HG03108 (cell line): Measurements from ENCODE around the gene C8G.

Source experiments
- ATAC-seq: cut with Tn5 transposase; IDR thresholded peaks from one replicate; pipeline ENCODE4 v1.9.1; 2021; ENCODE audit warnings: moderate library complexity; ENCODE audit not compliant: unreplicated experiment

Gene C8G

DNA sequence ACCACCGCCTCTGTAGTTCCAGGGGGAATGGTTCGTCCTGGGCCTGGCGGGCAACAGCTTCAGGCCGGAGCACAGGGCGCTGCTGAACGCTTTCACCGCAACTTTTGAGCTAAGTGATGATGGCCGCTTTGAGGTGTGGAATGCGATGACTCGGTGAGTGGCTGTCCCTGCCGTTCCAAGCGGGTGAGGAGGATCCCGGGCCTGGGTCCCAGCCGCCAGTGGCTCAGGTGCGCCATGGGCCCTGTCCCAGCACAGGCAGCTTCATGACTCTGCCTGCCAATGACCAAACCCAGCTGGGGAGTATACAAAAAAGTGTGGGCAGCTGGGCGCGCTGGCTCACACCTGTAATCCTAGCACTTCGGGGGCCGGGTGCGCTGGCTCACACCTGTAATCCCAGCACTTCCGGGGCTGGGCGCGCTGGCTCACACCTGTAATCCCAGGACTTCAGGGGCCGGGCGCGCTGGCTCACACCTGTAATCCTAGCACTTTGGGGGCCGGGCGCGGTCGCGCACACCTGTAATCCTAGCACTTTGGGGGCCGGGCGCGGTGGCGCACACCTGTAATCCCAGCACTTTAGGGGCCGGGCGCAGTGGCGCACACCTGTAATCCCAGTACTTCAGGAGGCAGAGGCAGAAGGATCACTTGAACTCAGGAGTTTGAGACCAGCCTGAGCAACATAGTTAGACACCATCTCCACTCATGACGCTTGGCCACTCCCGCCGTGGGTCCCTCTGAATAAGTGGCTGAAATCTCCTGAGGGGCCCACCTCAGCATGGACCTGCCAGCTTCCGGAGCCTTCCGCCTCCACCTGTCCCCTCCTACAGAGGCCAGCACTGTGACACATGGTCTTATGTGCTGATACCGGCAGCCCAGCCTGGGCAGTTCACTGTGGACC lies 8.1 kb downstream of the C8G start:
- no peak for ATAC-seq

DNA sequence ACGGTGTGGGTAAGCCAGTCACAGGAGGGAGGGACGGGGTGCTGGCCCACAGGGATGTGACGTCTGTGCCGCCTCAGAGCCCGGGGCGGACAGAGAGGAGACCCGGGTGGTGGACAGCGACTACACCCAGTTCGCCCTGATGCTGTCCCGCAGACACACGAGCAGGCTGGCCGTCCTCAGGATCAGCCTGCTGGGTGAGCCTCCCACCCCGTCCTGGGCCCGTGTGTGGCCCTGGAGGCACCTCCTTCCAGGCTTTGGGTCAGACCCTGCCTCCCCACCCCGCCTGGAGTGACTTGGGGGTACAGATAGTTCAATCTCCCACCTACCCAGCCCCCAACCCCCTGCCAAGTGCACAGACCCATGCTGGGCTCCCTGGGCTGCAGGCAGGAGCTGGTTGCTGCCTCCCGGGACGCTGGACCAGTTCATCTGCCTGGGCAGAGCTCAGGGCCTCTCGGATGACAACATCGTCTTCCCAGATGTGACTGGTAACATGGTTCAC lies 8.8 kb downstream of the C8G start:
- no peak for ATAC-seq

DNA sequence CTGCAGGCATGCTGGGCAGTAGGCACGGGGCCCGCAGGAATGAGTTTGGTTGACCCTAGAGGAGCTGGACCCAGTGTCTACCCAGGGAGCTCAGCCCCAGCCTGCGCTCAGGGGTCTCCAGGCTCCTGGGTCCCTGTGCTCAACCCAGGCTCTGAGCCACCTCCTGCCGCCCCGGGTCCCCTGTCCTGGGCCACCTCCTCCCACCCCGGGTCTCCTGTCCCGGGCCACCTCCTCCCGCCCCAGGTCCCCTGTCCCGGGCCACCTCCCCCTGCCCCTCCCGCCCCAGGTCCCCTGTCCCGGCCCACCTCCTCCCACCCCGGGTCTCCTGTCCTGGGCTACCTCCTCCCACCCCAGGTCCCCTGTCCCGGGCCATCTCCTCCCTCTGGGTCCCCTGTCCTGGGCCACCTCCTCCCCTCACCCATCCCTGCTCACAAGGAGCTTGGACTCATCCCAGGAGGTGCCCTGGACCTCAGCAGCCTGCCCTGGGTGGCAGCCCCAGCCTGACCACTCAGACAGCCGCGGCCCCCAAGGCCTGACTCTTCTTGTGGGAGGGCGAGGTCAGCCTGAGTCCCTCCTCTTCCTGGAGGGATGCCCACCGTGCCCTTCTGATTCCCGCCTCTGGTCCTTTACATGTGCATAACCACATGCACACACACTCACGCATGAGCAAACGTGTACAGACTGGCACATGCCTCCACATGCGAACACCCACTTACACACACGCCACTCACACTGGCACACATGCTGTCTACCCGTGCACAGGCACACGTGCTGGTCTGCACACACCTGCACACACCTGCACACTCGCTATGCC lies 9.4 kb downstream of the C8G start:
- ATAC-seq: no peak

DNA sequence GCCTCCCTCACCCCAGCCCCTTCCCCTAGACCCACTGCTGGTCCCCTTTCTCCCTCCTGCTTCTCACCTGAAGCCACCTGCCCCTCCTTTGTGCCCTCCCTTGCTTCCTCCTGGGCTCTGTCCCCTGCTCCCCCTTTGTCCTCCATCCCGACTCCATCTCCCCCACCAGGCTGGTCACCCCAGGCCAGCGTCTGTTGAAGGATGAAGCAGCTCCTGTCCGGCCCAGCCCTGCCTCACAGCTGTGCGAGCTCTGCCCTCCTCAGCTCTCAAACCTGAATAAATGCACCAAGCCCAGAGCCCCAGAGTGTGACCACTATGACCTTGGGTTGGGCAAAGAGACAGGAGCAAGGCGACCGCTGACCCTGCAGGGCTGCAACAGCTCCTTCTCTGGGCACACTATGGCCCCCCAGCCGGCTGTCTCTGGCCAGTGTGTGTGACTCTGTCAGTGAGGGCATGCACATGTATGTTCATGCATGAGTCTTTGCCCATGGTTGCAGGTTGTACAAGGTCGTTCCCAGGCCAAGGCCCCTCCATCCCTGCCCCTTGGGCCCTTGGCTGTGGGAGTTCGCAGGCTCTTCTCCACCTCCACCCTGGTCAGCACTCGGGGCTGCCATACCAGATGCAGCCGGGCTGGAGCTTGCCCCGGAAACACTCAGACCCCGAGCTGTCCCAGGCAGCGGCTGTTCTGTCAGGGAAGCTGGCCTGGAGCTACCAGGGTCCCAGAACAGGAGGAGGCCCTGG lies 10.3 kb downstream of the C8G start:
- no peak for ATAC-seq

DNA sequence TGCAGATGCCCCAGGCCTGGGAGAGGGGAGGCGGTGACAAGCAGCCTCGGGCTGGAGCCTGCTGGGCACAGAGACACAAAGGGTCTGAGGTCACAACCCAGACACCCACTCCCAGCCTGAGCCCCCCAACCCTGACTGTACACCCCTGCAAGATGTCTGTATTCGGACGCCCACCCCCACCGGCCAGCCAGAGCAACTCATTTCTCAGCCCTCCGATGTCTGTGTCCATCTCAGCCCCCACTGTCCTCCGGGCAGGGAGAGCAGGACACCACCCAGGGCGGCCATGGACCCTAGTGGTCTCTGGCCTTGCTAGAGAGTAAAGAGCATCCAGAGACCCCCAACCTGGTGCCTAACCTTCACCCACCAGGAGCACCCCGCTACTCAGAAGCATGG lies 10.9 kb downstream of the C8G start:
- no peak for ATAC-seq

DNA sequence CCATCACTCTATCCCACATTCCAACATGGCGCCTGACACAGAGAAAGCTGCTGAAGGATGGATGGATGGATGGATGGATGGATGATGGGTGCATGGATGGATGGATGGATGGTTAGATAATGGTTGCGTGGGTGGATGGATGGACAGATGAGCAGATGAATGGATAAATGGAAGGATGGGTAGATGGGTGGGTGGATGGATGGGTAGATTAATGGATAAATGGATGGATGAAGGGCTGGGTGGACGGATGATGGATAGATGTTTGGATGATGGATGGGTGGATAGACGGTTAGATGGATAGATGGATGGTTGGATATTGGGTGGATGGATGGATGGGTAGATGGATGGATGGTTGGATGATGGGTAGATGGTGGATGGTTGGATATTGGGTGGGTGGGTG lies 11.6 kb downstream of the C8G start:
- no peak for ATAC-seq

DNA sequence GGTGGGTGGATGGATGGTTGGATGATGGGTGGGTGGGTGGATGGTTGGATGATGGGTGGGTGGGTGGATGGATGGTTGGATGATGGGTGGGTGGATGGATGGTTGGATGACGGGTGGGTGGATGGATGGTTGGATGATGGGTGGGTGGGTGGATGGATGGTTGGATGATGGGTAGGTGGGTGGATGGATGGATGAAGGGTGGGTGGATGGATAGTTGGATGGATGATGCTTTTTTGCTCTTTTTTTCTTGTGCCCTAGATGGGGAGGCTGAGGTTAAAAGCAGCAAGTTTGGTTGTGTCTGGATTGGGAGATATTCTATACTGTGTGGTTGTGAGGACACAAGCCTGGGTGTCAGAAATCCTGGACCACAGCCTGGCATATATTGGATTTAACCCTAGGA lies 12.4 kb downstream of the C8G start:
- no peak for ATAC-seq

DNA sequence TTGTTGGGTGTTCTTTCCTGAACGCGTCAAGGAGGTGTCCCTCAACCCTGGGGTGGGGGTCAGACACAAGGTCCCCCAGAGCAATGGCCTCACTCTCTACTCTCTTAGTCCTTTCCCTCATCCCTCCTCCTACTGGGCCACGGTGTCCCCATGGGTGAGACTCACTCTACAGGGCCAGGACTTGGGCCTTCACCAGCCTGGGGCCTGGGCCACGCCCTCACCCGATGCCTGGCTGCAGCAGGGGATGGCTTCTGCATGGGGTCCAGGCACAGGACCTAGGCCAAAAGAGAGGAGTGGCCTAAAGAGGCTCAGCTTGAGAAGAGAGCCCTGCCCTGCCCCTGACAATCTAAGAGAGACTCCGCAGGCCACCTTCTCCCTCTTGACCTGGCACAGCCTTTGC lies 12.9 kb downstream of the C8G start:
- no peak for ATAC-seq

DNA sequence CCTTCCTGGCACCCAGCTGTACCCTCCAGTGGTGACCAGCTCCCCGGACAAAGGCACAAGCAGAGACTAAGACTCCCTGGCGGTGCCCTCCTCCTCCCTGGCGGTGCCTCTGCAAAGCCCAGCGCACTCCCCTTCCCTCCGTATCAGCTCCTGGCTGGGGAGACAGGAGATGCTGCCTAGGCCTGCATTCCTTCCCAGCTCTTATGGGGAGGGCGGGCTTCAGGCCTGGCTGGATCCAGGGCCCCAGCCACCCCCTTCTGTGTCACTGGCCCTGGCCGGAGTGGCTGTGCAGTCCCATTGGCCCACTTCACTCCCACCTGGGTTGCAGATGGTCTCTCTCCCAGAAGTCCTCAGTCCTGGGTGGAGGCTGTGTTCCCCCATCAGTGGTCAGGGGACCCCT lies 13.4 kb downstream of the C8G start:
- no peak for ATAC-seq

DNA sequence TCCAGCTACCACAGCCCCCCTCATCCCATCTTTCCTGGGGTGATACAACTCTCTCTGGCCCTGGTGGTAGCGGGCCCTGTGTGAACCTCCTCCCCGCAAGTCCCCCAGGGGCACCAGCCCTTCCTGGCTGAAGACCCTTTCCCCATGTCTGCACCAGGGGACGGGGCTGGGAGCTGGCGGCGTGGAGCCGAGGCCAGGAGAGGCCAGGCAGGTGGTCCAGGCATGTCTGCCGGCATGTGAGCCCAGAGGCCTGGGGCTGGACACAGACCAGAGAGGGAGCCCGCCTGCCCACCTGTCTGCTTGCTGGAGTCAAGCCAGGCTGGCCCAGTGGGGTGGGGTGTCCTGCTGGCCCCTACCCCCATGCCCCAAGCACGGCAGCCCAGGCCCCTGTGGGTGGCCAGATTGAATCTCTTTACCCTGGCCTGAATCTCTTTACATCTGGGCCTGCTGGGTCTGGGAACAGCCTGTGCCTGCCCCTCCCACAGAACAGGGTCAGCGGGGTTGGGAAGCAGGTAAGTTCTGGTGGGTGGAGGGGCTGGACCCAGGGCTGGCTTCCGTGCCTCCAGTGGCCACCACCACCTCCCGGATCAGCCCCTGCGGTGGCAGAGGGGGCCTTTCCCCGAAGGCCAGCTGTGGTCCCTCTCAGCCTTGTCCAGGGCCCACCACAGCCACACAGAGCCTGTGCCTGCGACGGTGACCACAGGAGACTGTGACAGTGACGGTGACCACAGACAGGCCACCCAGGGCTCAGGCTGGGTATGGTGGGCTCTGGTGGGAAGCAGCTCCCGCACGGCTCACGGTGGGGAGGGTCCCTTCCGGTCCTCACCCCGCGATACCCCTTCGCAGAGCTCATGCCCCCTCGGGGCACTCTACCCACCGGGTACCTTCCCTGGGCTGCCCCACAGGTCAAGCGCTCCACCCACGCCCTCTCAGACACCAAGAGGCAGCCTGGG lies 14.1 kb downstream of the C8G start:
- ATAC-seq: no peak

DNA sequence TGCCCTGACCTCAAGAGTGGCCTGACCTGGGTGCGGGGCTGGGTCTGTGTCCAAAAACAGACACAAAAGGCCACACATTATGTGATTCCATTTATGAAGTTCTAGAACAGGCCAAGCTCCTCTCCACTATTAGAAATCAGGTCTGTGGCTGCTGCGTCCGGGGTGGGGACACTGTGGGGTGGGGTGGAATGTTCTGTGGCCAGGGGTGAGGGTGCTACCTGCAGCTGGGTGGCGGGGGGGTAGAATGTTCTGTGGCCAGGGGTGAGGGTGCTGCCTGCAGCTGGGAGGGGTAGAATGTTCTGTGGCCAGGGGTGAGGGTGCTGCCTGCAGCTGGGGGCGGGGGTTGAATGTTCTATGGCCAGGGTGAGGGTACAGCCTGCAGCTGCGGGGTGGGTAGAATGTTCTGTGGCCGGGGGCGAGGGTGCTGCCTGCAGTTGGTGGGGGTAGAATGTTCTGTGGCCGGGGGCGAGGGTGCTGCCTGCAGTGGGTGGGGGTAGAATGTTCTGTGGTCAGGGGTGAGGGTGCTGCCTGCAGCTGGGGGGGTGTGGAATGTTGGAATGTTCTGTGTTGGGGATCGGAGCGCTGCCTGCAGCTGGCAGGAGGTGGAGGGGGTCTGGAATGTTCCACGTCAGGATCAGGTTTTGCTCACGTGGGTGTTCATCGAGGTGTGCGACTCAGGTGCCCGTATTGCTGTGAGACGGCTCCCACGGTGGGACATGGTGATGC lies 15.3 kb downstream of the C8G start:
- no peak for ATAC-seq

DNA sequence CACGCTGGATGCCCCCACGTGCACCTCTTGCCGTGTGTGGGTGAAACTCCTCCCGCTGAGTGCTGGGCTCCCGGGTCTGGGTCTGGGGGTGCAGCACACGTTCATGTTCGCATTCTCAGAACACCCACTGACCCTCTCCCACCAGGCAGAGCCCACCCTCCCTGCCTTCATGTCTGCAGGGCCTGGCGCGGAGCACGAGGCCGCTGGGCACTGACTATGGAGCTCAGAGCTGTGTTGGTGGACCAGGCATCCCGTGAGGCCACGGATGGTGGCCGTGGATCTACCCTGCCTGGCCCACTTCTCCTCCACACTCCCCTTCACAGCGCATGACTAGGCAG lies 15.9 kb downstream of the C8G start:
- no peak for ATAC-seq

DNA sequence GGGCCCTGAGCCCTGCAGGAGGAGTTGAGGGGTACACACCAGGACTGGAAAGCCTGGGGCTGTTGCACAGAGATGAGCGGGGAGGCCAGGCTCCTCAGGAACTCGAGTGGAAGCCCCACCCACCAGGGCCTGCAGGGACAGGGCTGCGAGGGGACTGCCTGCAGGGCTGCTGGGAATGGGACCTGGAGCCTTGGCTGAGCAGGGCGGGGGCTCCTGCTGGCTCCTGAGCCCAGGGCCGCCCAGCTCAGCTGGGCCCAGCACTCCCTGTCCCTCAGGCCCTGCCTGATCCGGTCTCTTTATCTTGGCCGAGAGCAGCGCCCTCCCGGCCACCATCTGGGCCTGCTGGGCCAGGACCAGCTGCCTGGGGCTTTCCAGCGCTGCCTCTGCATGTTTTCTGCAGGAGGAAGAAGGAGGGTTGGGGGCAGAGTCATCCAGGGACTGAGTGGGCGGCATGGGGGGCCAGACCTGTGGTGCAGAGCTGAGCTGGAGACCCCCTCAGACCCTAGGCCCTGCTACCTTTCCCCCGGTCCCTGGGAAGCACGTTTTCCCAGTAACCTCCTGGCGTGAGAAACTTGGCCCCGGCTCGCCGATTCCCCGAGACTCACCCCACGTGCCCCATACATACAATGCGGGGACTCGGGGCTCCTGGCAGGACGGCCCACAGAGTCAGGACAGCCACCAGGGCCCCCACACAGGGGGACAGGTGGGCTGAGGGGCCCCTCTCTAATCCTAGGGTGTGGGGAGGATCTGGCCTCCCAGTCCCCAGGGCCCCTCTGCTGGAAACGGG lies 16.4 kb downstream of the C8G start:
- ATAC-seq: no peak

DNA sequence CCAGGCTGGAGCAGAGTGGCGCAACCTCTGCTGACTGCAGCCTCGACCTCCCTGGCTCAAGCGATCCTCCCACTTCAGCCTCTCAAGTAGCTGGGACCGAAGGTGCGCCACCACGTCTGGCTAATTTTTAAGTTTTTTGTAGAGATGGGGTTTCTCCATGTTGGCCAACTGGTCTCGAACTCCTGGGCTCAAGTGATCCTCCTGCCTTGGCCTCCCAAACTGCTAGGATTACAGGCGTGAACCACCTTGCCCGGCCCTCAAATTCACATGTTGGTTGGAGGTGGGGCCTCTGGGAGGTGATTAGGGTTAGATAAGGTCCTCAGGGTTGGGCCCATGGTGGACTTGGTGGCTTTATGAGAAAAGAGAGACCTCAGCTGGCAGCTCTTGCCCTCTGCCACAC lies 17.1 kb downstream of the C8G start:
- no peak for ATAC-seq

DNA sequence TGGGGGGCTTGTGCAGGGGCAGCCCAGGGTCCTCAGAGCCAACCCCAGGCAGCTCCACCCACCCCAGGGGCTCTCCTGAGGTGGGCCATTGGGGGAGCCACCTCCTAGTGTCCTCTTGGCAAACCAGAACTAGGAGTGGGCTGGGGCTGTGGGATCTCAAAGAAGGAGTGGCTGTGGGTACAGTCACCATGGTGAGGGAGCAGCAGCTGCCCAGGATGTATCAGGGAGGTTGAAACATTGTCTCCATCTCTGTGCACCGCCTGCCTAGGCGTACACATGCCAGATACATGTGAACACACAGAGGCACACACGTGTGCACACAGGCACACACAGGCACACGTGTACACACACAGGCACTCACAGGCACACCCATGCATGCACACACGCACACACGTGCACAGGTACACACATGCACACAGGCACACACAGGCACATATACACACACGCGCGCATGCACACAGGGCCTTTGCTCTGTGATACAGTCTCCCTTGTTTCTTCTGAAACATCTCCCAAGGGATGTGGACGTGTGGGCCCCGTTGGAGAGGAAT lies 17.7 kb downstream of the C8G start:
- no peak for ATAC-seq

DNA sequence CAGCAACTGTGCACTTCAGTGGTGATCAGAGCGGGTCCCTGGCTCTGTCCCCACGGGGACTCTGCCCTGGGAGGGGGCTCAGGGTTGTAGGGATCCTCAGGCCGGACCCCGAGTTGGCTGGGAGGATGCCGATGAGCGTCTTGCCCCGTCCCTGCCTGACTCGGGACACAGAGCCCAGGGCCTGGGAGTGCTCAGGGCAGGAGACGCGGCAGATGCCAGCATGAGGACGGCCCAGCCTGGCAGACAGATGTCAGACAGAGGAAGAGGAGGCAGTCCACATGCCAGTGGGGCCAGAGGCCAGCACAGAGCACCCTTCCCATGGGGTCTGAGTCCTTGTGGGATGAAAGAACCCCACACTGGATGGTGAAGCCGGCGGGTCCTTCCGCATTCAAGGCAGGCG lies 18.3 kb downstream of the C8G start:
- no peak for ATAC-seq

DNA sequence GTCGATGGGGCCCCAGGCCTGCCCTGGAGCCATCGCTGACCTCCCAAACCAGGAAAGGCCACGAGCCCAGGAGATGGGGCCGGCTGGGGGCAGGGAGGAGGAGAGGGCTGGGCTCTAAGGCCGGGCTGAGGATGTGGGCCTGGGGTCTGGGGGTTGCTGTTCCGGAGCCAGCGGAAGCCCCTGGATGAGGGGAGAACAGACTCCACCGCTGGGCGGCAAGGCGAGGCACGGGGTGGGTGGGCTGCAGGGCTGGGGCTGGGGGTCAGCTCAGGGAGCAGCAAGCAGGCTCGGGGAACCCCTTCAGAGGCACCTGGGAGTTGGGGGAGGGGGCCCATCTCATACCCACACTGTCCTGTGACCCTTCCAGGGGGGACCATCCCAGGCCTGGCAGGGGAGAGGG lies 18.7 kb downstream of the C8G start:
- no peak for ATAC-seq

DNA sequence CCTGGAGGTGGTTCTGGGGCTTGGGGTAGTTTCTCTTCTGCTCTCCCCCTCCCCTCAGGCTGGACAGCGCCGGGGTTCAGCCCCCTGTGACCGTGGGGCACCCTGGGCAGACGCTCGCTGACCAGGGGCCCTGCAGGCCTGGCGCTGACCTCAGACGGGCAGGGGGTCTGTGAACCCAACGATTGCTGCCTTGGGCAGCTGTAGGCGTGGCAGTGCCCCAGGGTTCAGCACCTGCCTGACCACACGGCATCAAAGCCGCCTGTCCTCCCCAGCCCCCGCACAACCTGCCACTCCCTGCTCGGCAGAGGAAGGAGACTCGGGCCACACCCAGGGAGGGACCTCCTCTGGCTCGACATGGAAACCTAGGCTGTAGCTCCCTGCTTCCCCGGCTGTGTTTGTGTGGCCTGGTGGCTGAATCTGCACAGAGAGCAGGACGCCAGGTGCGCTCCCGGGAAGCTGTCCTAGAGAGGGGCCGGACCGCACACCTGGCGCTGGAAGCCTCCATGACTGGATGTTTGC lies 19.2 kb downstream of the C8G start:
- no peak for ATAC-seq
